Measurements from ENCODE around the gene DLG2. TPM values are rescaled to one million over a fixed set of nuclear protein-coding genes. Genes with fewer than 3 reads are reported as not detected.

The DLG2 gene
- total and polyA plus RNA-seq, 2 donors (not counting 3 experiments of a cell fraction or from before 2014, with no cell fraction given): 0.15 to 1.1 TPM

- intact Hi-C loops (cut with micrococcal nuclease): no loop called here
- no peaks in the 10 kb centered on the region for H4K20me1 ChIP-seq (replicated peaks; ENCODE audit: control insufficient read depth, extremely low read depth, insufficient read depth, low read length)
- TF ChIP-seq POLR2AphosphoS5 (IDR thresholded peaks at IDR 0.05; ENCODE audit: insufficient read depth, low read depth, low read length) (no peak), CTCF (IDR thresholded peaks at IDR 0.05; ENCODE audit: extremely low read depth in 1 of 2, insufficient read depth in 1 of 2, low read depth in 1 of 2, low read length in 2 of 2) (no peak), JUN (IDR thresholded peaks at IDR 0.05; ENCODE audit: borderline replicate concordance, insufficient read depth, insufficient read length, low read depth) (no peak), GATA2 (IDR thresholded peaks at IDR 0.05; ENCODE audit: insufficient read depth, insufficient read length, low read depth, low read length) (no peak), MAX (IDR thresholded peaks at IDR 0.05; ENCODE audit: insufficient read depth, insufficient read length) (no peak), EZH2 (IDR thresholded peaks at IDR 0.05; ENCODE audit: borderline replicate concordance, low read depth, low read length, severe bottlenecking) (no peak), POLR2A (IDR thresholded peaks at IDR 0.05; ENCODE audit: low read depth, low read length) (no peak), FOS (IDR thresholded peaks at IDR 0.05; ENCODE audit: borderline replicate concordance, insufficient read depth, low read length) (no peak), MYC (IDR thresholded peaks at IDR 0.05; ENCODE audit: low read depth, low read length) (no peak)
- dilution Hi-C loops (cut with MboI; ENCODE audit: extremely low pct_ligation_motif_present, low sequenced_read_pairs): no loop called here
- ChIA-PET POLR2A (no interaction called here), CTCF (no interaction called here)
- no peak for DNase-seq (ENCODE audit: low read depth, low spot score)
- no peaks in the 10 kb centered on the region for H3K27me3 ChIP-seq (ENCODE audit: control insufficient read depth in 2 of 2, insufficient read depth in 2 of 2, low read length in 2 of 2)
- no TSS peak for BruUV-seq (replicated peaks)
- no peaks in the 10 kb centered on the region for H3K9me1 ChIP-seq (replicated peaks; ENCODE audit: control insufficient read depth, extremely low read depth, insufficient read depth, low read length)
- H3K4me3 ChIP-seq (replicated peaks in 1 of 3; ENCODE audit: insufficient read depth in 1 of 3, low read depth in 1 of 3, low read length in 3 of 3): no peak overlapping the region
- H3K9ac ChIP-seq (replicated peaks; ENCODE audit: extremely low read depth, insufficient read depth, low read length): no peak overlapping the region
- no peaks in the 10 kb centered on the region for H3K4me1 ChIP-seq (ENCODE audit: control insufficient read depth, extremely low read depth, insufficient read depth, low read length)
- FAIRE-seq: no peak
- no peaks in the 10 kb centered on the region for H3K36me3 ChIP-seq (ENCODE audit: control insufficient read depth in 2 of 2, extremely low read depth in 1 of 2, insufficient read depth in 2 of 2, low read length in 2 of 2)
- H2AFZ ChIP-seq (ENCODE audit: low read depth, low read length): no peak overlapping the region
- H3K4me2 ChIP-seq (ENCODE audit: insufficient read depth, low read length): no peak overlapping the region
- H3K27ac ChIP-seq (ENCODE audit: insufficient read depth, low read depth, low read length): no peak overlapping the region
- H3K79me2 ChIP-seq (ENCODE audit: control insufficient read depth, insufficient read depth, low read length): no peaks in the 10 kb centered on the region
- no peaks in the 10 kb centered on the region for H3K9me3 ChIP-seq (replicated peaks; ENCODE audit: control insufficient read depth, insufficient read depth, low read length)
These were observed 2146.9 kb downstream of the DLG2 start for GRCh38 chr11:83480251-83480650.
